Non-pigmented ciliary epithelial cell (primary cell): ENCODE data around the gene CLPSL2.
"Not testable (repeated sequence)": the region's sequence is repeated elsewhere in the genome, so short reads cannot be mapped to it uniquely, and the experiment has no call there.

Experiments
- DNase-seq: peaks from one replicate; pipeline ENCODE4 v3.0.0-alpha.2; 2010; ENCODE audit warnings: low read depth

Gene CLPSL2

GRCh38 chr6:35776364-35777215, at the start of gene CLPSL2:
TSS of gene CLPSL2 (plus strand) at chr6:35776598. CDS start at chr6:35776619, 21 bp downstream.
- no peak for DNase-seq

- no peak for DNase-seq
Observed at GRCh38 chr6:35727231-35727934, 49.0 kb upstream of the CLPSL2 start.

DNA sequence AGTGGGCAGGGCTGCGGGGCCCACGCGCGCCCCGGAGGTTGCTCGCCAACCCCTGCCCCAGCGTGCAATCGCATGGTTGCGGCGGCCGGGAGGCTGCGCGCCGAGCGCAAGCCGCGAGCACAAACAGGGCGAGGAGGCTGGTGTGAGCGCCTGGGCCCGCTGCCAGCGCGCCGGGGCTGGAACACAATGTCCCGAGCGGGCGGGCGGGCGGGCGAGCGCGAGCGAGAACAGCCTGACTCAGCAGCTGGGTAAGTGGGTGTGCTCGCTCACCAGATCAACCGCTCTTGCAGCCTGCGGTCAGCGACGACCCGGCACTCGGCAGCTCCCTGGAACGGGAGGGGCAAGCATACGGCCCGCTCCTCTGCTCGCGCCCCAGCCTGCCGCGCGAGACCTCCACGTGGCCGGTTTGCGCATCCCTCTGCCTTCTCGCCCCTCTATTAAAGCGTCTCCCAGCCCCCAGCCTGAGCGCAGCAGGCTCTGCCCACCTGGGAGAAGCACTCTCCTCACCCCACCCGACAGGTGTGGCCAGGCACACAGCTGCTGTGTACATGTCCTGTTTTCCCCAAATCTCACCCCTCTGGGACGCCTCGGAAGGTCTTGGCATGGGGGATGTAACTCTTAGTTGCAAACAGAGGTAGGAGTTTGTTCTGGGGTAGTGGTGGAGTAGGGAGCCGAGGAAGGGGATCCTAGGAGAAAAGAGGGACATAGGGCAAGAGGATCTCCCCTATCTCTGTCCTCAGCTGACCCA, 48.3 kb upstream of the CLPSL2 start:
- peak; percentile 92 for DNase-seq

- no peak for DNase-seq
Observed at GRCh38 chr6:35728683-35729678, 47.4 kb upstream of the CLPSL2 start.

GRCh38 chr6:35729722-35730121, 46.7 kb upstream of the CLPSL2 start:
- DNase-seq: no peak

DNA sequence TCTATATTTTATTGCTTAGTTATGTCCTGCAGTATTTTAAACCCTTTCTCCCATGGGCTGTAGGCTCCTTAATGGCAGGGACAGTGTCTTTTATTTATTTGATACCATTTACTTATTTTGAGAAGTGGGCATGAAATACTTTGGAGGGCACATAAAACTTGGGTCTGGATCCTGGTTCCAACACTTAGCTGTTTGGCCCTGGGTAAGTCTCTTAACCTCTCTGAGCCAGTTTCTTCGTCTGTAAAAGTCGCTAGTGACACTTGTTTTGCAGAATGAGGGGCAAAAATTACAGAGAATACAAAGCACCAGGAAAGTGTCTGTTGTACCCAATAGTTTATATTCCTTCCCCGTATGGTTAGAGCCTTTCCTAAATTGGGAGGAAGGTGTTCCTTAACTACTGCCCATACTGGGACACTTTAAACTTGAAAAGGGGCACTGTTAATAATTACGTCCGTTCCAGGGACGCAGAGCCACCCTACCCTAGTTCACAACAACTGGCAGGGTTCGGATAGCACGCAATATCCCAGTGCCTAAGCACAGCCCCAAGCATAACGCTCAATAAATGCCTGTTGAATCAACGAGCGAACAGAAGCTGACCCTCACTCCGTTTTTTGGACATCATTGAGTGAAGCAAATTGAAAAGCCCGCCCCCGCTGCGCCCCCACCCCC, 45.5 kb upstream of the CLPSL2 start:
- no peak for DNase-seq

- DNase-seq: no peak
Observed at GRCh38 chr6:35731414-35731735, 45.0 kb upstream of the CLPSL2 start.

DNA sequence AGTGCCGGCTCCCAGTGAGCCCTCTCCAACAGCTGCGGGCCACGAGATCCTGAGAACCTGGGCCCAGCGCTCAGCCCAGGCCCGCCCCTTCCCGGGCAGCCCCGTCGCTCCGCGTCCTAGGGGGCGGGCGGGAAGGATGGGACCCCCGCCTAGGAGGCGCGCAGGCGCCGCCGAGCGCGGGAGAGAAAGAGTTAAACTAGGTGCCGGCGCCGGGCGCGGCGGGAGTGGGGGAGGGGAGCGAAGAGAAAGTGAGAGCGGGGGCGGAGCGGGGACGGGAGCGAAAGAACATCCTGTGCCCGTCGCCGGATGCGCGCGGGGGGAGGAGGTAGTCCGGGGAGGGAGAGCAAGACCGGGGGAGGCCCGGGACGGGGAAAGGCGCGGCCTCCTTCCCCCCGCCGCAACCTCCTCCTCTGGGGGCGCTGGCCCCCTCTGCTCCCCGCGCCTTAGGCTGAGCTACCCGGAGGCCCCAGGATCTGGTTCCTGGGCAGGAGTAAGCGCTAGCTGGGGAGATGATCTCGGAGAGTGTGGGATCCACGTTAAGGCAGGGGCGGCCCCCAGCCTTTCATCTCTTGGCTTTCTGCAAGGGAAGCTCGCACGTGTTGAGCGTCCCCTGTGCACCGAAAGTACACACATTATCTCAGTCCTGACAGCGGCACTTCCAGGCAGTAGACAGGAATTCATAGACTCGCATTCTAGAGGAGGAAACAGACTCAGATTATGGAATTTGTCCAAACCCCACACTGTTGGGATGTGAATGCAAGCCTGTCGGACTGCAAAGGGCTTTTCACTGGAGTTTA, 44.5 kb upstream of the CLPSL2 start:
- peak; percentile 87 for DNase-seq

DNA sequence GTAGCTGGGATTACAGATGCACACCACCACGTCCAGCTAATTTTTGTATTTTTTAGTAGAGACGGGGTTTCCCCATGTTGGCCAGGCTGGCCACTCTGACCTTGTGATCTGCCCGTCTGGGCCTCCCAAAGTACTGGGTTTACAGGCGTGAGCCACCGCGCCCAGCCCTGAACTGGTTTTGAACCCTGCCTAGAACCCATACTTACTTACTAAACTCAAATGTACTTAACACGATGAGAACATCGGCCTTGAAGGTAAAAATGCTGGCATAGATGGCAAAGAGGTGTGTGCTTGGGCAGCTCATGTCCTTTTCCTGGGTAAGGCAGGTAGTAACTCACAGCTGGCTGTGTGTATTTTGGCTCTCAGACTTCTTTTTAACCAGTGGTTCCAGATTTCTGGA, 42.8 kb upstream of the CLPSL2 start:
- no peak for DNase-seq

DNA sequence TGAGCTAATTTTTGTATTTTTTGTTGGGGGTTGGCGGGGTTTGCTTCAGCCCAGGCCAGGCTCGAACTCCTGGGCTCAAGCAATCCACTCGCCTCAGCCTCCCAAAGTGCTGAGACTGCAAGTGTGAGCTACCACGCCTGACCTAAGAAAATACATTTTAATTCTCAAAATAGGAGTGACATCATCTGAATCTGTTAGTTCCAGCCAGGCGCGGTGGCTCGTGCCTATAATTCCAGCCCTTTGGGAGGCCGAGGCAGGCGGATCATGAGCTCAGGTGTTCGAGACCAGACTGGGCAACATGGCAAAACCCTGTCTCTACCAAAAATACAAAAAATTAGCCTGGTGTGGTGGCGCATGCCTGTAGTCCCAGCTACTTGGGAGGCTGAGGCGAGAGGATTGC, 42.1 kb upstream of the CLPSL2 start:
- not testable (repeated sequence) for DNase-seq

DNA sequence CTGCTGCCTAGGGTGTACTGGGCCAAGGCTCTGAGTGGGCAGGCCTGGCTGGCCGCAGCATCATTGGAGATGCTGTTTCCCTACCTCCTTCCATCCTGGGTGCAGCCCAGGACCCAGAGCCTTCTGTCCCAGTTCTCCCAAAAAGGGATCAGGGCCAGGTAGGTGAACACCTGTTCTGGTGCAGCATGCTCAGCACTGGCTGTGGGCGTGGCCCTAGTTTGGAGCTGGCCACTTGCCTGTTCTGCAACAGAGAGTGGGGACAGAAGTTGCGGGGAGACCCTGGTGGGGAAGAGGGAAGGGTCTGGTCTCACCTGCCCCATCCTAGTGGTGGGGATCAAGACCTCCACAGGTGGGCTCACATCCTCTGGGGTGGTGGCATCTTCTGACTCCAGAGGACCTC, 40.9 kb upstream of the CLPSL2 start:
- DNase-seq: no peak

DNA sequence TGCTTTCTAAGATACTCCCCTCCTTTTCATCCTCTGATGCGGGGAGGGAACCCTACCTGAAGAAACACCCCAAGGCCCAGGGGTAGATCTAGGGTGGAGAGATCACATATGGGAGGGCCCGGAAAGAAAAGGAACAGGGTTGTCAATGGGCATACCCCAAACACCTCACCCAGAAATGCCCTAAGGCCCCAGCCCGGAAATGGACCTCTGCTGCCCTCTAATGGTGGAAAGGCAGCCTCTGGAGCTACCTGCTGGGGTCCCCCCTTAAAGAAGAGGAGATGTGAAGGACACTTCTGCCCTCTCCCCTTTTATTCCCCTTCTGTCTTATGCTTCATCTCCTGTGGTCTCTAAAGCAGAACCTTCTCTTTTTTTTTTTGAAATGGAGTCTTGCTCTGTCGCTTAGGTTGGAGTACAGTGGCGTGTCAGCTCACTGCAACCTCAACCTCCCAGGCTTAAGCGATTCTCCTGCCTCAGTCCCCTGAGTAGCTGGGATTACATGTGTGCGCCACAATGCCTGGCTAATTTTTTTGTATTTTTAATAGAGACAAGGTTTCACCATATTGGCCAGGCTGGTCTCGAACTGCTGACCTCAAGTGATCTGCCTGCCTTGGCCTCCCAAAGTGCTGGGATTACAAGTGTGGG, 40.0 kb upstream of the CLPSL2 start:
- DNase-seq: no peak

GRCh38 chr6:35736982-35737412, 39.4 kb upstream of the CLPSL2 start, which contains the start of gene ARMC12:
TSS of gene ARMC12 (plus strand) at chr6:35737032. CDS start at chr6:35737109, 77 bp downstream.
- no peak for DNase-seq

GRCh38 chr6:35737413-35738211, 38.8 kb upstream of the CLPSL2 start:
- no peak for DNase-seq

- no peak for DNase-seq
Observed at GRCh38 chr6:35739645-35740524, 36.5 kb upstream of the CLPSL2 start.

- DNase-seq: no peak
Observed at GRCh38 chr6:35742842-35743241, 33.6 kb upstream of the CLPSL2 start.

GRCh38 chr6:35745509-35745908, 30.9 kb upstream of the CLPSL2 start:
- no peak for DNase-seq

DNA sequence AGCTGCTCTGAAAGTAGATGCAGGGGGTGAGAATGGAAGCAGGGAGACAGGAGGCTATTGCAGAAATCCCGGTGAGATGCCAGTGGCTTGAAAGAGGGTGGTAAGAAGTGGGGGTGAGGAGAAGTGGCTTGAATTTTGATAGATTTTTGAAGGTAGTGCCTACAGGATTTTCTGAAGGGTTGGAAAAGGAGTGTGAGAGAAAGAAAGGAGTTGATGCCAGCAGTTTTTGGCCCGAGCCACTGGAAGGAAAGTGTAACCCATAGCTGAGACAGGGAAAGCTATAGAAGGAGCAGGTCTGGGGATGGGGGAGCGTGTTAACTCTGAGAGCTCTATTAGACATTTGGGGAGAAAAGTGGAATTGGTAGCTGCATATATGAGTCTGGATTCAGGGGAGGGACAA, 29.9 kb upstream of the CLPSL2 start:
- DNase-seq: no peak
